D721Med (cell line): ENCODE data around the gene ADCY1.

Source experiments
- DNase-seq: peaks from one replicate; pipeline ENCODE4 v3.0.0; 2011; ENCODE audit warnings: low spot score; ENCODE audit not compliant: insufficient read length
- FAIRE-seq: peaks from 2 replicates; lab custom pipeline; 2011; peaks lifted over from hg19 to GRCh38; lab: Jason Lieb, UNC
- CTCF ChIP-seq: IDR thresholded peaks from 2 replicates; pipeline ENCODE4 v1.5.1; 2012; ENCODE audit warnings: mild to moderate bottlenecking, control low read depth; ENCODE audit not compliant: insufficient read depth; ENCODE audit errors: missing control alignments

ADCY1 gene

GRCh38 chr7:45589915-45590678, 15.9 kb downstream of the ADCY1 start:
- FAIRE-seq (no peak), DNase-seq (no peak)
- TF ChIP-seq CTCF = no peak

- DNase-seq (no peak), FAIRE-seq (no peak)
- TF ChIP-seq CTCF = no peak
Measured at GRCh38 chr7:45590679-45591057, 16.5 kb downstream of the ADCY1 start.

- no peak for TF ChIP-seq CTCF
- DNase-seq (no peak), FAIRE-seq (no peak)
Measured at GRCh38 chr7:45591101-45591906, 17.1 kb downstream of the ADCY1 start.

GRCh38 chr7:45592230-45592991, 18.2 kb downstream of the ADCY1 start:
- no peak for FAIRE-seq
- no peak for TF ChIP-seq CTCF
- DNase-seq = no peak

GRCh38 chr7:45593121-45593541, 19.0 kb downstream of the ADCY1 start:
- no peak for TF ChIP-seq CTCF
- DNase-seq (no peak), FAIRE-seq (no peak)

GRCh38 chr7:45593877-45594276, 19.7 kb downstream of the ADCY1 start:
- no peak for DNase-seq
- TF ChIP-seq CTCF = no peak
- FAIRE-seq = no peak
